ENCODE measurements around the gene STAT4.

STAT4 gene

GRCh38 chr2:191115804-191116203 lies 35.0 kb downstream of the STAT4 start:
- TF ChIP-seq CTCF (IDR thresholded peaks at IDR 0.05; ENCODE audit: insufficient read depth, low read depth, low read length, missing control alignments): no peak
- DNase-seq (ENCODE audit: low read depth): peak; percentile 6
- no peak overlapping the region for H3K4me3 ChIP-seq (ENCODE audit: low read depth, low read length)

- no peak overlapping the region for H3K4me3 ChIP-seq (ENCODE audit: low read depth, low read length)
- DNase-seq (ENCODE audit: low read depth): peak; percentile 59
- TF ChIP-seq CTCF (IDR thresholded peaks at IDR 0.05; ENCODE audit: insufficient read depth, low read depth, low read length, missing control alignments): no peak
These were observed 35.4 kb downstream of the STAT4 start for GRCh38 chr2:191115391-191115790.

GRCh38 chr2:191114403-191114886 lies 36.3 kb downstream of the STAT4 start:
- H3K4me3 ChIP-seq (ENCODE audit: low read depth, low read length): no peak overlapping the region
- TF ChIP-seq CTCF (IDR thresholded peaks at IDR 0.05; ENCODE audit: insufficient read depth, low read depth, low read length, missing control alignments): no peak
- peak; percentile 73 for DNase-seq (ENCODE audit: low read depth)

- DNase-seq (ENCODE audit: low read depth): no peak
- no peak for TF ChIP-seq CTCF (IDR thresholded peaks at IDR 0.05; ENCODE audit: insufficient read depth, low read depth, low read length, missing control alignments)
- no peak overlapping the region for H3K4me3 ChIP-seq (ENCODE audit: low read depth, low read length)
These were observed 37.0 kb downstream of the STAT4 start for GRCh38 chr2:191113761-191114160.

GRCh38 chr2:191112448-191112901 lies 38.3 kb downstream of the STAT4 start:
- H3K4me3 ChIP-seq (ENCODE audit: low read depth, low read length): no peak overlapping the region
- no peak for DNase-seq (ENCODE audit: low read depth)
- no peak for TF ChIP-seq CTCF (IDR thresholded peaks at IDR 0.05; ENCODE audit: insufficient read depth, low read depth, low read length, missing control alignments)

GRCh38 chr2:191109888-191110287 lies 40.9 kb downstream of the STAT4 start:
- DNase-seq (ENCODE audit: low read depth): peak; percentile 9
- H3K4me3 ChIP-seq (ENCODE audit: low read depth, low read length): no peak overlapping the region
- TF ChIP-seq CTCF (IDR thresholded peaks at IDR 0.05; ENCODE audit: insufficient read depth, low read depth, low read length, missing control alignments): no peak

- DNase-seq (ENCODE audit: low read depth): no peak
- H3K4me3 ChIP-seq (ENCODE audit: low read depth, low read length): no peak overlapping the region
- no peak for TF ChIP-seq CTCF (IDR thresholded peaks at IDR 0.05; ENCODE audit: insufficient read depth, low read depth, low read length, missing control alignments)
These were observed 42.5 kb downstream of the STAT4 start for GRCh38 chr2:191108331-191108730.
